GM12874 (cell line): Measurements from ENCODE around the gene ANKLE2.

ENCODE experiments used
- CTCF ChIP-seq: IDR thresholded peaks from 2 replicates; pipeline ENCODE4 v1.5.1; 2011; ENCODE audit warnings: low read depth, mild to moderate bottlenecking, control low read depth, low read length, moderate library complexity; ENCODE audit not compliant: insufficient read depth

The ANKLE2 gene

GRCh38 chr12:132786192-132786591 is 24.6 kb upstream of the ANKLE2 start:
- no peak for TF ChIP-seq CTCF

GRCh38 chr12:132784580-132784979 is 22.9 kb upstream of the ANKLE2 start:
- no peak for TF ChIP-seq CTCF

GRCh38 chr12:132783917-132784531 is 22.4 kb upstream of the ANKLE2 start:
- TF ChIP-seq CTCF = no peak

GRCh38 chr12:132781938-132782337 is 20.3 kb upstream of the ANKLE2 start:
- TF ChIP-seq CTCF = no peak

GRCh38 chr12:132779781-132780353 is 18.2 kb upstream of the ANKLE2 start:
- no peak for TF ChIP-seq CTCF

- TF ChIP-seq CTCF = no peak
Measured at GRCh38 chr12:132777614-132778013, 16.0 kb upstream of the ANKLE2 start.

GRCh38 chr12:132776816-132777568 is 15.4 kb upstream of the ANKLE2 start:
- no peak for TF ChIP-seq CTCF
